Osteocyte (in vitro differentiated cells): Measurements from ENCODE around the gene RBFOX2. TPM values are rescaled to one million over a fixed set of nuclear protein-coding genes. Genes with fewer than 3 reads are reported as not detected.
A peak's percentile ranks its signal among the peaks of the same experiment; 100 is the strongest.

Experiments used
- DNase-seq: peaks from one replicate; pipeline ENCODE4 v3.0.0; 2021; ENCODE audit warnings: mixed read lengths; ENCODE audit not compliant: unreplicated experiment; ENCODE audit errors: extremely low spot score
- H3K27ac Mint-ChIP-seq: one replicate; pipeline ENCODE4 v1.8.0; 2021; ENCODE audit warnings: mild to moderate bottlenecking, mixed read lengths; ENCODE audit not compliant: unreplicated experiment
- H3K27me3 Mint-ChIP-seq: one replicate; pipeline ENCODE4 v1.8.0; 2021; ENCODE audit warnings: mixed read lengths; ENCODE audit not compliant: unreplicated experiment
- H3K36me3 Mint-ChIP-seq: one replicate; pipeline ENCODE4 v1.8.0; 2021; ENCODE audit warnings: mixed read lengths; ENCODE audit not compliant: unreplicated experiment
- H3K4me1 Mint-ChIP-seq: one replicate; pipeline ENCODE4 v1.8.0; 2021; ENCODE audit warnings: mixed read lengths; ENCODE audit not compliant: unreplicated experiment
- H3K4me3 Mint-ChIP-seq: one replicate; pipeline ENCODE4 v1.8.0; 2021; ENCODE audit warnings: mild to moderate bottlenecking, moderate library complexity, mixed read lengths; ENCODE audit not compliant: unreplicated experiment
- H3K9me3 Mint-ChIP-seq: one replicate; pipeline ENCODE4 v1.8.0; 2021; ENCODE audit warnings: mixed read lengths; ENCODE audit not compliant: unreplicated experiment
- CTCF ChIP-seq: fragments of 200-600 bp; sonication (generic); IDR thresholded peaks from 2 replicates; pipeline ENCODE4 v1.5.0; 2021; ENCODE audit warnings: antibody characterized with exemption, mild to moderate bottlenecking, moderate library complexity
- total RNA-seq: library from RNA; stranded (reverse); gene quantifications from 2 replicates; pipeline ENCODE4 v1.2.1, GENCODE V29; 2021

RBFOX2 gene
- total RNA-seq, 1 donor from 2014 or later: 151 TPM

GRCh38 chr22:35919002-35919542 lies 109.6 kb downstream of the RBFOX2 start:
- H3K4me1 Mint-ChIP-seq: peaks cover 36% of the 10 kb centered on the region

GRCh38 chr22:35918456-35918855 lies 110.2 kb downstream of the RBFOX2 start:
- no peak for TF ChIP-seq CTCF
- Mint-ChIP-seq H3K27ac (no peak overlapping the region), H3K27me3 (no peaks in the 10 kb centered on the region), H3K4me1 (peaks cover 42% of the 10 kb centered on the region), H3K9me3 (no peaks in the 10 kb centered on the region), H3K4me3 (no peak overlapping the region), H3K36me3 (no peaks in the 10 kb centered on the region)
- no peak for DNase-seq

More at GRCh38 chr22:35919002-35919542, 109.6 kb downstream of the RBFOX2 start:
- no peak for DNase-seq
- H3K27me3 Mint-ChIP-seq: no peaks in the 10 kb centered on the region
- H3K27ac Mint-ChIP-seq: no peak overlapping the region
- no peaks in the 10 kb centered on the region for H3K36me3 Mint-ChIP-seq
- no peak for TF ChIP-seq CTCF
- H3K4me3 Mint-ChIP-seq: no peak overlapping the region
- no peaks in the 10 kb centered on the region for H3K9me3 Mint-ChIP-seq

- Mint-ChIP-seq H3K27ac (no peak overlapping the region), H3K36me3 (no peaks in the 10 kb centered on the region), H3K9me3 (no peaks in the 10 kb centered on the region), H3K4me3 (no peak overlapping the region), H3K27me3 (no peaks in the 10 kb centered on the region), H3K4me1 (peaks cover 42% of the 10 kb centered on the region)
- TF ChIP-seq CTCF: no peak
- DNase-seq: no peak
These were observed 111.0 kb downstream of the RBFOX2 start for GRCh38 chr22:35917651-35918050.

GRCh38 chr22:35915477-35916013 lies 113.1 kb downstream of the RBFOX2 start:
- Mint-ChIP-seq H3K9me3 (no peaks in the 10 kb centered on the region), H3K4me3 (peak overlapping the region; percentile 81), H3K4me1 (peaks cover 28% of the 10 kb centered on the region), H3K36me3 (no peaks in the 10 kb centered on the region), H3K27me3 (no peaks in the 10 kb centered on the region), H3K27ac (peak overlapping the region; percentile 85)
- DNase-seq: no peak
- no peak for TF ChIP-seq CTCF

- H3K4me1 Mint-ChIP-seq: peaks cover 32% of the 10 kb centered on the region
These were observed 113.8 kb downstream of the RBFOX2 start for GRCh38 chr22:35914665-35915476.

More at GRCh38 chr22:35914665-35915476, 113.8 kb downstream of the RBFOX2 start:
- Mint-ChIP-seq H3K27me3 (no peaks in the 10 kb centered on the region), H3K4me3 (peak overlapping the region; percentile 81), H3K27ac (peak overlapping the region; percentile 85), H3K36me3 (no peaks in the 10 kb centered on the region), H3K9me3 (no peaks in the 10 kb centered on the region)
- no peak for DNase-seq
- TF ChIP-seq CTCF: no peak
